H1 (cell line): ENCODE measurements around the gene SAFB2. TPM values are rescaled to one million over a fixed set of nuclear protein-coding genes. Genes with fewer than 3 reads are reported as not detected.

Source experiments
- CTCF ChIA-PET: fragments of 300-600 bp; sonication (Branson Sonifier 250); formaldehyde crosslinking; loops from one replicate; lab custom pipeline; 2021; ENCODE audit not compliant: partially characterized antibody; lab: Charles Lee
- POLR2A ChIA-PET: fragments of 300-600 bp; sonication (Branson Sonifier 250); formaldehyde crosslinking; loops from one replicate; lab custom pipeline; 2021; ENCODE audit warnings: inconsistent platforms; ENCODE audit not compliant: partially characterized antibody; lab: Charles Lee
- DNase-seq, 2 experiments: peaks; one replicate each; pipeline versions ENCODE4 v3.0.0 to v3.0.0-alpha.2; 2010 to 2022; ENCODE audit warnings: low spot score in 2 of 2, low read depth in 1 of 2, mixed read lengths in 1 of 2
- FAIRE-seq: peaks from 2 replicates; lab custom pipeline; 2011; peaks lifted over from hg19 to GRCh38; lab: Jason Lieb, UNC
- H2AFZ ChIP-seq: 2 replicates; pipeline ENCODE4 v1.8.1; 2012; ENCODE audit warnings: low read length, inconsistent platforms
- H2AK5ac ChIP-seq: 2 replicates; pipeline ENCODE4 v1.6.1; 2013; ENCODE audit warnings: low read depth, low read length
- H2BK120ac ChIP-seq: replicated peaks from 2 replicates; pipeline ENCODE3; 2013; ENCODE audit warnings: low read depth, low read length, inconsistent platforms
- H2BK12ac ChIP-seq: 2 replicates; pipeline ENCODE4 v1.6.1; 2013; ENCODE audit warnings: low read depth, low read length
- H2BK15ac ChIP-seq: 2 replicates; pipeline ENCODE4 v1.6.1; 2013; ENCODE audit warnings: low read length
- H2BK20ac ChIP-seq: 2 replicates; pipeline ENCODE4 v1.6.1; 2013; ENCODE audit warnings: low read length
- H2BK5ac ChIP-seq: 2 replicates; pipeline ENCODE4 v1.6.1; 2013; ENCODE audit warnings: low read depth, low read length
- H3K14ac ChIP-seq: 2 replicates; pipeline ENCODE4 v1.6.1; 2013; ENCODE audit warnings: inconsistent platforms; ENCODE audit not compliant: insufficient read length
- H3K18ac ChIP-seq: 2 replicates; pipeline ENCODE4 v1.6.1; 2013; ENCODE audit warnings: low read length; ENCODE audit errors: extremely low read depth
- H3K23ac ChIP-seq: 2 replicates; pipeline ENCODE4 v1.6.1; 2013; ENCODE audit warnings: inconsistent platforms; ENCODE audit not compliant: insufficient read length
- H3K23me2 ChIP-seq: 2 replicates; pipeline ENCODE4 v1.6.1; 2013; ENCODE audit warnings: low read depth, low read length
- H3K27ac ChIP-seq: 2 replicates; pipeline ENCODE4 v1.6.1; 2011; ENCODE audit warnings: low read depth, low read length, inconsistent platforms
- H3K27me3 ChIP-seq, 4 experiments: replicated peaks in 1 of 4; 1 replicate in 1 of 4; 2 replicates in 3 of 4; pipeline versions ENCODE4 v1.6.1 to v1.8.1; 2011 to 2013; ENCODE audit warnings: low read length in 3 of 4, mild to moderate bottlenecking in 3 of 4, inconsistent platforms in 2 of 4, mixed read lengths in 2 of 4, moderate library complexity in 1 of 4; ENCODE audit not compliant: control insufficient read depth in 3 of 4, insufficient read depth in 3 of 4; ENCODE audit errors: extremely low read depth in 1 of 4
- H3K36me3 ChIP-seq, 4 experiments: 2 replicates each; pipeline versions ENCODE4 v1.6.1 to v1.8.1; 2011 to 2013; ENCODE audit warnings: mild to moderate bottlenecking in 4 of 4, low read length in 3 of 4, moderate library complexity in 2 of 4, control low read depth in 1 of 4, inconsistent platforms in 1 of 4; ENCODE audit not compliant: insufficient read depth in 4 of 4, control insufficient read depth in 2 of 4
- H3K4ac ChIP-seq: replicated peaks from 2 replicates; pipeline ENCODE3; 2013; ENCODE audit warnings: low read length, low read depth, mixed read lengths, inconsistent platforms; ENCODE audit not compliant: insufficient read length
- H3K4me1 ChIP-seq, 4 experiments: replicated peaks in 1 of 4; 1 replicate in 1 of 4; 2 replicates in 3 of 4; pipeline versions ENCODE4 v1.6.1 to v1.8.1; 2011 to 2013; ENCODE audit warnings: low read length in 3 of 4, inconsistent platforms in 2 of 4, mixed read lengths in 1 of 4; ENCODE audit not compliant: insufficient read depth in 4 of 4, control insufficient read depth in 3 of 4
- H3K4me2 ChIP-seq, 2 experiments: 2 replicates each; pipeline versions ENCODE4 v1.6.1 to v1.8.1; 2011 to 2013; ENCODE audit warnings: low read depth in 2 of 2, low read length in 2 of 2, control low read depth in 1 of 2, inconsistent platforms in 1 of 2, mild to moderate bottlenecking in 1 of 2; ENCODE audit not compliant: insufficient read depth in 1 of 2
- H3K4me3 ChIP-seq, 4 experiments: fragments of 200-600, 300-600 bp in 1 of 4; sonication (generic), shearing (Covaris generic), sonication (Bioruptor Twin) in 1 of 4; 2 replicates each; pipeline versions ENCODE4 v1.5.1 to v1.8.1; 2011 to 2016; ENCODE audit warnings: low read length in 4 of 4, low read depth in 3 of 4, control low read depth in 2 of 4, inconsistent platforms in 2 of 4, mild to moderate bottlenecking in 2 of 4, mixed read lengths in 1 of 4, moderate library complexity in 1 of 4; ENCODE audit not compliant: insufficient read depth in 2 of 4; ENCODE audit errors: extremely low read depth in 1 of 4
- H3K56ac ChIP-seq: replicated peaks from 2 replicates; pipeline ENCODE3; 2013; ENCODE audit warnings: low read depth, mild to moderate bottlenecking, mixed read lengths, low read length, inconsistent platforms; ENCODE audit not compliant: insufficient read length
- H3K79me1 ChIP-seq: 2 replicates; pipeline ENCODE4 v1.6.1; 2013; ENCODE audit warnings: low read depth, low read length, control low read depth
- H3K79me2 ChIP-seq, 2 experiments: 2 replicates each; pipeline versions ENCODE4 v1.6.1 to v1.8.1; 2012 to 2013; ENCODE audit warnings: low read length in 2 of 2, mild to moderate bottlenecking in 2 of 2, inconsistent platforms in 1 of 2; ENCODE audit not compliant: insufficient read depth in 2 of 2, control insufficient read depth in 1 of 2
- H3K9ac ChIP-seq, 4 experiments: replicated peaks in 1 of 4; 1 replicate in 1 of 4; 2 replicates in 3 of 4; pipeline versions ENCODE4 v1.6.1 to v1.8.1; 2011 to 2013; ENCODE audit warnings: low read depth in 3 of 4, low read length in 3 of 4, control low read depth in 2 of 4, mild to moderate bottlenecking in 2 of 4, moderate library complexity in 2 of 4, inconsistent platforms in 1 of 4; ENCODE audit errors: extremely low read depth in 1 of 4
- H3K9me3 ChIP-seq, 2 experiments: 2 replicates each; pipeline versions ENCODE4 v1.6.1 to v1.8.1; 2012 to 2013; ENCODE audit warnings: mild to moderate bottlenecking in 2 of 2, moderate library complexity in 2 of 2, control low read depth in 1 of 2, inconsistent platforms in 1 of 2, low read depth in 1 of 2, low read length in 1 of 2, mixed read lengths in 1 of 2; ENCODE audit not compliant: insufficient read depth in 2 of 2
- H4K20me1 ChIP-seq, 2 experiments: replicated peaks in 1 of 2; 2 replicates each; pipeline versions ENCODE3 to v1.8.1; 2011 to 2013; ENCODE audit warnings: inconsistent platforms in 2 of 2, low read length in 2 of 2, mild to moderate bottlenecking in 1 of 2; ENCODE audit not compliant: insufficient read depth in 2 of 2, control insufficient read depth in 1 of 2
- H4K5ac ChIP-seq: 2 replicates; pipeline ENCODE4 v1.6.1; 2013; ENCODE audit warnings: low read length, low read depth, mixed read lengths, inconsistent platforms; ENCODE audit not compliant: insufficient read length
- H4K8ac ChIP-seq: 2 replicates; pipeline ENCODE4 v1.8.0; 2013; ENCODE audit warnings: mild to moderate bottlenecking, moderate library complexity, low read length, inconsistent platforms; ENCODE audit not compliant: insufficient read depth; ENCODE audit errors: extremely low read depth
- H4K91ac ChIP-seq: replicated peaks from 2 replicates; pipeline ENCODE3; 2013; ENCODE audit warnings: low read length, mixed read lengths, inconsistent platforms; ENCODE audit not compliant: insufficient read length
- BACH1 ChIP-seq: IDR thresholded peaks from 2 replicates; pipeline ENCODE4 v1.6.1; 2012; ENCODE audit warnings: low read length, improper control_type of control experiment
- BCL11A ChIP-seq, 2 experiments: IDR thresholded peaks; one replicate each; pipeline ENCODE4 v1.6.1; 2011; ENCODE audit warnings: low read depth in 2 of 2, low read length in 2 of 2, mild to moderate bottlenecking in 2 of 2
- EZH2 ChIP-seq: fragments of 200-600 bp; sonication (generic); IDR thresholded peaks from 2 replicates; pipeline ENCODE4 v1.7.1; 2012; ENCODE audit warnings: low read depth, mild to moderate bottlenecking, moderate library complexity, low read length, inconsistent platforms; ENCODE audit not compliant: severe bottlenecking
- FOSL1 ChIP-seq: IDR thresholded peaks from 2 replicates; pipeline ENCODE4 v1.6.1; 2011; ENCODE audit warnings: mild to moderate bottlenecking, low read depth, low read length, moderate library complexity; ENCODE audit not compliant: insufficient read depth
- KDM1A ChIP-seq: fragments of 200-600, 300-600 bp; sonication (generic); IDR thresholded peaks from 2 replicates; pipeline ENCODE4 v1.7.1; 2016; ENCODE audit warnings: mild to moderate bottlenecking, low read length, borderline replicate concordance
- PHF8 ChIP-seq: fragments of 200-600 bp; sonication (generic); conservative IDR thresholded peaks from 2 replicates; pipeline ENCODE4 v1.7.1; 2012; ENCODE audit warnings: low read depth, mild to moderate bottlenecking, inconsistent platforms, low read length, moderate library complexity
- RAD21 ChIP-seq, 2 experiments: IDR thresholded peaks in 1 of 2; conservative IDR thresholded peaks in 1 of 2; 2 replicates each; pipeline ENCODE4 v1.6.1; 2011; ENCODE audit warnings: low read depth in 2 of 2, low read length in 2 of 2, improper control_type of control experiment in 1 of 2, inconsistent platforms in 1 of 2, mild to moderate bottlenecking in 1 of 2, moderate library complexity in 1 of 2
- SP2 ChIP-seq: IDR thresholded peaks from 2 replicates; pipeline ENCODE4 v1.6.1; 2012; ENCODE audit warnings: mild to moderate bottlenecking, low read length, inconsistent platforms
- TCF12 ChIP-seq: IDR thresholded peaks from 2 replicates; pipeline ENCODE4 v1.6.1; 2011; ENCODE audit warnings: low read depth, mild to moderate bottlenecking, low read length
- WGBS, 2 experiments: shearing (Covaris generic) in 1 of 2; methylation state at CpG; one replicate each; pipeline versions ENCODE4 v1.1.6 to v1.1.7; 2013 to 2015; ENCODE audit warnings: low lambda C conversion rate in 2 of 2, mixed read lengths in 2 of 2, inconsistent platforms in 1 of 2, low coverage in 1 of 2, missing lambda C conversion rate in 1 of 2; ENCODE audit not compliant: insufficient replicate concordance in 2 of 2, insufficient coverage in 1 of 2, insufficient read length in 1 of 2; ENCODE audit errors: extremely low coverage in 1 of 2, missing lambda C conversion rate in 1 of 2; 5-methylcytosine and 5-hydroxymethylcytosine counted together
- polyA plus RNA-seq, 7 experiments: library from polyadenylated mRNA; depleted of rRNA in 3 of 7; stranded (reverse) in 5 of 7; unstranded in 2 of 7; fragments of >200 nt in 5 of 7; fragments of 200-250 nt in 2 of 7; gene quantifications; 1 replicate in 5 of 7; 2 replicates in 1 of 7; 4 replicates in 1 of 7; pipeline versions ENCODE4 v1.2.1 to v1.2.3, GENCODE V29; 2011 to 2013; ENCODE audit warnings: missing spikeins in 2 of 7, mixed read lengths in 2 of 7
- total RNA-seq: library from RNA; stranded (reverse); fragmentation: NEBNext Ultra II Directional; extraction: Animal tissue kit (Norgen Biotek cat#: 25700); gene quantifications from 2 replicates; pipeline ENCODE4 v1.2.1, GENCODE V29; 2021

The SAFB2 gene
- total and polyA plus RNA-seq, 2 of the 8 experiments (the other 6 are each of a cell fraction or from before 2014, with no cell fraction given): 14.8 to 63.8 TPM

GRCh38 chr19:5590865-5591154 is 31.8 kb downstream of the SAFB2 start:
- no peak overlapping the region for H2BK15ac ChIP-seq
- H2AFZ ChIP-seq: no peak overlapping the region
- H4K5ac ChIP-seq: no peak overlapping the region
- no peak overlapping the region for H3K18ac ChIP-seq
- 0 out of 2 replicates have a peak overlapping the region, but pooled peaks have one; percentile 47 for H3K27ac ChIP-seq
- H2BK12ac ChIP-seq: no peak overlapping the region
- H3K56ac ChIP-seq: no peak overlapping the region
- POLR2A ChIA-PET: no interaction called here
- H3K9ac ChIP-seq: no peak overlapping the region
- H3K4me2 ChIP-seq: no peak overlapping the region
- FAIRE-seq: no peak
- peaks cover 29 to 66% (median 49%) of the 10 kb centered on the region in 4 experiments; a peak in 7 of 8 replicates for H3K36me3 ChIP-seq
- peaks cover 15% of the 10 kb centered on the region for H3K79me1 ChIP-seq
- H3K79me2 ChIP-seq: no peaks in the 10 kb centered on the region
- no peak overlapping the region for H2AK5ac ChIP-seq
- no peaks in the 10 kb centered on the region for H3K9me3 ChIP-seq
- H3K4me3 ChIP-seq: no peak overlapping the region
- H3K4ac ChIP-seq: no peak overlapping the region
- WGBS, 2 experiments: 88% methylated on average over 9 of the region's 9 CpGs; no CpG with 5 or more reads in 1 of the 2 experiments
- H3K4me1 ChIP-seq: peaks cover 0 to 14% (median 9%) of the 10 kb centered on the region in 4 experiments; a peak in 6 of 7 replicates
- H2BK20ac ChIP-seq: no peak overlapping the region
- no peak overlapping the region for H2BK5ac ChIP-seq
- CTCF ChIA-PET: no interaction called here
- no peak overlapping the region for H4K91ac ChIP-seq
- no peak overlapping the region for H2BK120ac ChIP-seq
- peaks cover 4 to 33% of the 10 kb centered on the region in 2 experiments for H4K20me1 ChIP-seq
- H3K14ac ChIP-seq: no peak overlapping the region
- H4K8ac ChIP-seq: 0 out of 2 replicates have a peak overlapping the region, but pooled peaks have one; percentile 20
- no peak overlapping the region for H3K23ac ChIP-seq
- no peaks in the 10 kb centered on the region for H3K27me3 ChIP-seq
- DNase-seq: no peak
- peaks cover 2% of the 10 kb centered on the region; the same call in 1 of the 2 replicates for H3K23me2 ChIP-seq
- TF ChIP-seq BCL11A (IDR thresholded peaks at IDR 0.05; ENCODE audit: low read depth in 2 of 2, low read length in 2 of 2) (no peak), EZH2 (no peak), TCF12 (no peak), RAD21 (IDR thresholded peaks at IDR 0.05 in 1 of 2, conservative IDR thresholded peaks at IDR 0.05 in 1 of 2; ENCODE audit: low read depth in 2 of 2, low read length in 2 of 2) (no peak), BACH1 (no peak), SP2 (no peak), PHF8 (no peak), FOSL1 (no peak), KDM1A (no peak)
